HepG2 (cell line): ENCODE measurements around the gene SPTBN5. TPM values are rescaled to one million over a fixed set of nuclear protein-coding genes. Genes with fewer than 3 reads are reported as not detected.

ENCODE experiments used
- ATAC-seq: fragments of 200-7000 bp; cut with Tn5 transposase; 3 replicates; pipeline ENCODE4 v1.9.1; 2020; ENCODE audit warnings: mild to moderate bottlenecking, moderate library complexity
- BruUV-seq: library from RNA; stranded (reverse); fragments of 400-500 nt; replicated peaks from 2 replicates; lab custom pipeline; 2021; lab: Mats Ljungman, UMichigan
- CTCF ChIA-PET: fragments of 300-600 bp; formaldehyde crosslinking; extraction: SDS; loops from one replicate; lab custom pipeline; 2021; ENCODE audit warnings: low total read pairs, inconsistent platforms, low intra/inter-chr PET ratio; lab: Yijun Ruan, JAX
- POLR2A ChIA-PET: fragments of 350-600 bp; sonication (Branson Sonifier 250); formaldehyde crosslinking; loops from one replicate; lab custom pipeline; 2020; ENCODE audit warnings: antibody characterized with exemption, inconsistent platforms; lab: Yijun Ruan, JAX
- DNase-seq: peaks from one replicate; pipeline ENCODE4 v3.0.0-alpha.2; 2015; ENCODE audit warnings: low spot score
- FAIRE-seq: peaks from 3 replicates; lab custom pipeline; 2011; peaks lifted over from hg19 to GRCh38; lab: Jason Lieb, UNC
- H2AFZ ChIP-seq: one replicate; pipeline ENCODE4 v1.6.1; 2011; ENCODE audit warnings: low read length, inconsistent platforms
- H3K27ac ChIP-seq: fragments of 300-600 bp; 3 replicates; pipeline ENCODE4 v1.8.0; 2011; ENCODE audit warnings: mixed run types, mild to moderate bottlenecking, mixed read lengths, low read length, inconsistent platforms; ENCODE audit not compliant: insufficient read depth; ENCODE audit errors: extremely low read length
- H3K27me3 ChIP-seq, 2 experiments: fragments of 200-600 bp in 1 of 2; 2 replicates in 1 of 2; 3 replicates in 1 of 2; pipeline versions ENCODE4 v1.6.0 to v1.8.0; 2011; ENCODE audit warnings: low read length in 2 of 2, mild to moderate bottlenecking in 2 of 2, moderate library complexity in 2 of 2, inconsistent platforms in 1 of 2; ENCODE audit not compliant: insufficient read depth in 2 of 2, control insufficient read depth in 1 of 2
- H3K36me3 ChIP-seq, 2 experiments: fragments of 200-600 bp in 1 of 2; replicated peaks in 1 of 2; 2 replicates in 1 of 2; 3 replicates in 1 of 2; pipeline versions ENCODE4 v1.5.1 to v1.8.0; 2011; ENCODE audit warnings: low read length in 2 of 2, inconsistent platforms in 1 of 2; ENCODE audit not compliant: insufficient read depth in 2 of 2, control insufficient read depth in 1 of 2
- H3K4me1 ChIP-seq: 2 replicates; pipeline ENCODE4 v1.5.1; 2012; ENCODE audit warnings: low read length, inconsistent platforms; ENCODE audit not compliant: insufficient read depth
- H3K4me2 ChIP-seq: 2 replicates; pipeline ENCODE4 v1.6.0; 2011; ENCODE audit warnings: low read depth, low read length, inconsistent platforms
- H3K4me3 ChIP-seq, 3 experiments: fragments of 200-600 bp in 1 of 3; sonication (generic), shearing (Covaris generic) in 1 of 3; replicated peaks in 1 of 3; 2 replicates each; pipeline ENCODE4 v1.5.1; 2011 to 2016; ENCODE audit warnings: low read length in 3 of 3, inconsistent platforms in 2 of 3, low read depth in 2 of 3, mild to moderate bottlenecking in 2 of 3, control low read depth in 1 of 3, mixed read lengths in 1 of 3; ENCODE audit not compliant: insufficient read depth in 1 of 3
- H3K79me2 ChIP-seq: one replicate; pipeline ENCODE4 v1.6.1; 2011; ENCODE audit warnings: low read length, inconsistent platforms; ENCODE audit not compliant: insufficient read depth
- H3K9ac ChIP-seq: 2 replicates; pipeline ENCODE4 v1.6.0; 2011; ENCODE audit warnings: mild to moderate bottlenecking, low read depth, low read length, inconsistent platforms; ENCODE audit not compliant: insufficient read depth
- H3K9me3 ChIP-seq: 2 replicates; pipeline ENCODE4 v1.5.1; 2012; ENCODE audit warnings: mild to moderate bottlenecking, low read length
- H4K20me1 ChIP-seq: 2 replicates; pipeline ENCODE4 v1.6.0; 2011; ENCODE audit warnings: inconsistent platforms, mild to moderate bottlenecking, low read length, moderate library complexity; ENCODE audit not compliant: insufficient read depth
- MBD4 ChIP-seq: IDR thresholded peaks from 2 replicates; pipeline ENCODE4 v1.6.1; 2012; ENCODE audit warnings: low read length, inconsistent platforms, borderline replicate concordance
- SNRNP70 ChIP-seq: fragments of 200-400 bp; formaldehyde crosslinking; IDR thresholded peaks from 2 replicates; pipeline ENCODE4 v1.6.1; 2017; ENCODE audit warnings: mild to moderate bottlenecking, low read depth, low read length, moderate library complexity
- ZNF383 ChIP-seq: sonication (generic); formaldehyde crosslinking; IDR thresholded peaks from 2 replicates; pipeline ENCODE4 v1.4.0; 2020; ENCODE audit warnings: missing genetic modification reagents, mild to moderate bottlenecking, borderline replicate concordance
- ZNF558 ChIP-seq: sonication (generic); formaldehyde crosslinking; IDR thresholded peaks from 2 replicates; pipeline ENCODE4 v1.9.0; 2022; ENCODE audit warnings: mild to moderate bottlenecking, missing genetic modification reagents, borderline replicate concordance
- ZNF567 ChIP-seq: sonication (generic); formaldehyde crosslinking; IDR thresholded peaks from 2 replicates; pipeline ENCODE4 v1.8.1; 2023; ENCODE audit warnings: mild to moderate bottlenecking, missing genetic modification reagents, borderline replicate concordance
- whole genome bisulfite sequencing: methylation state at CpG from one replicate; pipeline ENCODE4 v1.1.6; 2017; ENCODE audit warnings: low lambda C conversion rate; 5-methylcytosine and 5-hydroxymethylcytosine counted together
- in situ Hi-C: cut with HindIII; loops from 2 replicates; pipeline ENCODE4 v1.10.0; 2017; ENCODE audit warnings: low pct_unique_long_range_greater_than_20kb; ENCODE audit not compliant: extremely low pct_ligation_motif_present
- intact Hi-C: fragments of 100-400 bp; cut with micrococcal nuclease; formaldehyde crosslinking; loops from one replicate; pipeline ENCODE4 v1.10.0; 2022; ENCODE audit not compliant: unreplicated experiment
- polyA plus RNA-seq, 8 experiments: library from polyadenylated mRNA; depleted of rRNA in 3 of 8; stranded (reverse) in 7 of 8; unstranded in 1 of 8; fragments of >200 nt; fragmentation: Illumina TruSeq in 4 of 8; extraction: Trizol in 4 of 8; gene quantifications; 2 replicates each; pipeline versions ENCODE4 v1.2.1 to v1.2.3, GENCODE V29; 2011 to 2016; ENCODE audit warnings: low read depth in 4 of 8, missing spikeins in 1 of 8, mixed read lengths in 1 of 8; ENCODE audit not compliant: insufficient read depth in 1 of 8
- total RNA-seq, 5 experiments: library from RNA; depleted of rRNA; stranded (reverse); fragments of >200 nt; fragmentation: Illumina TruSeq; extraction: Trizol; gene quantifications; 2 replicates each; pipeline ENCODE4 v1.2.3, GENCODE V29; 2016; ENCODE audit warnings: low read depth in 1 of 5
- TF ChIP-seq, protein P1 (sequence below): sonication (generic); formaldehyde crosslinking; IDR thresholded peaks from 2 replicates; pipeline ENCODE4 v1.9.0; 2021; ENCODE audit warnings: missing genetic modification reagents, mild to moderate bottlenecking, borderline replicate concordance

SPTBN5 gene
- total and polyA plus RNA-seq, 2 of the 13 experiments (the other 11 are each of a cell fraction or from before 2014, with no cell fraction given) = 0.01 to 0.07 TPM

DNA sequence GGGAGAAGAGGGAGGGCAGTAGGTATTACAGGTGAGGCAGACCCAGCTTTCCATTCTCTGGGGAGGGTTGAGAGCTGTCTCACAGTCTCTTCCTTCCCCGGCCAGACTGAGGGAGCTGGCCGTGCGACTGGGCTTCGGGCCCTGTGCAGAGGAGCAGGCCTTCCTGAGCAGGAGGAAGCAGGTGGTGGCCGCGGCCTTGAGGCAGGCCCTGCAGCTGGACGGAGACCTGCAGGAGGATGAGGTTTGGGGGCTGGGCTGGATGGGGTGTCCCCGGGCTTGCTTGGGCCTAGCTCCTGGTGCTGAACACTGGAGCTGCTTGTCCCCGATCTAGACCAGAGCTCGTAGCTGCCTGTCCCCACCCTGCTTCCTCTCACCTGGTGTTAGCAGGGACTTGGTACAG is 50.3 kb downstream of the SPTBN5 start:
- in situ Hi-C loops = no loop called here
- CTCF ChIA-PET = no interaction called here
- BruUV-seq = no TSS peak
- TF ChIP-seq SNRNP70 (no peak), MBD4 (no peak), ZNF383 (CRISPR knock-in tag) (no peak)
- TF ChIP-seq, all 625 proteins: peak for 0
- H4K20me1 ChIP-seq = no peaks in the 10 kb centered on the region
- ATAC-seq (no peak), FAIRE-seq (no peak), DNase-seq (no peak)
- no peak overlapping the region for H3K9ac ChIP-seq
- intact Hi-C loops = no loop called here
- no peak overlapping the region for H3K27ac ChIP-seq
- 100% methylated on average over 4 of the region's 10 CpGs for WGBS
- no peaks in the 10 kb centered on the region for H3K9me3 ChIP-seq
- no peak overlapping the region for H2AFZ ChIP-seq
- peaks cover 3 to 5% of the 10 kb centered on the region in 2 experiments; a peak in 3 of 5 replicates for H3K36me3 ChIP-seq
- no peak overlapping the region for H3K4me3 ChIP-seq
- H3K79me2 ChIP-seq = no peaks in the 10 kb centered on the region
- POLR2A ChIA-PET = no interaction called here
- H3K4me1 ChIP-seq = no peaks in the 10 kb centered on the region
- no peaks in the 10 kb centered on the region; a peak in 1 of 5 replicates for H3K27me3 ChIP-seq
- H3K4me2 ChIP-seq = no peak overlapping the region

DNA sequence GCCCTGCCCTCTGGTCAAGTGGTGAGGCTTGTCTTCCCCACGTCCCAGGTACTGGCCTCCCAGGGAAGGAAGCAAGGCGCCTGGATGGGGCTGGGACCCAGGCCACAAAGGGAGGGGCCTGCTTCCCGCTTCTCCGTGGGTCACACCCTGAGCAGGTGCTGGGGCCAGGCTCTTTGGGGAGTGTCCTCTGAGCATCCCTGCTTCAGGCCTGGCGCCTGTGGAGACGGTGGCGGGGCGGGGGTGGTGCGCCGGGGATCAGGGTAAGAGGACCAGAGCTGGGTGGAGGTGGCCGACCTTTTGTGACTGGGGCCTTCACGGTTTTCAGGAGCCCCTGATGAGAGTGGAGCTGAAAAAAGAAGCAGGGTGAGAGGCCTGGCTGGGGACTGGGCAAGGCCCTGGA is 51.6 kb downstream of the SPTBN5 start:
- no peak for DNase-seq
- in situ Hi-C loops (no loop called here), intact Hi-C loops (no loop called here)
- WGBS = 98% methylated on average over 10 of the region's 12 CpGs
- no peak overlapping the region for H3K4me3 ChIP-seq
- no peak overlapping the region for H3K4me2 ChIP-seq
- no peak for TF ChIP-seq ZNF558
- TF ChIP-seq ZNF567 (CRISPR knock-in tag) = no peak
- TF ChIP-seq, protein P1, sequence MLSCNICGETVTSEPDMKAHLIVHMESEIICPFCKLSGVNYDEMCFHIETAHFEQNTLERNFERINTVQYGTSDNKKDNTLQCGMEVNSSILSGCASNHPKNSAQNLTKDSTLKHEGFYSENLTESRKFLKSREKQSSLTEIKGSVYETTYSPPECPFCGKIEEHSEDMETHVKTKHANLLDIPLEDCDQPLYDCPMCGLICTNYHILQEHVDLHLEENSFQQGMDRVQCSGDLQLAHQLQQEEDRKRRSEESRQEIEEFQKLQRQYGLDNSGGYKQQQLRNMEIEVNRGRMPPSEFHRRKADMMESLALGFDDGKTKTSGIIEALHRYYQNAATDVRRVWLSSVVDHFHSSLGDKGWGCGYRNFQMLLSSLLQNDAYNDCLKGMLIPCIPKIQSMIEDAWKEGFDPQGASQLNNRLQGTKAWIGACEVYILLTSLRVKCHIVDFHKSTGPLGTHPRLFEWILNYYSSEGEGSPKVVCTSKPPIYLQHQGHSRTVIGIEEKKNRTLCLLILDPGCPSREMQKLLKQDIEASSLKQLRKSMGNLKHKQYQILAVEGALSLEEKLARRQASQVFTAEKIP = no peak
- ATAC-seq = no peak
- no peaks in the 10 kb centered on the region for H3K9me3 ChIP-seq
- ChIA-PET POLR2A (no interaction called here), CTCF (no interaction called here)
- no peak overlapping the region for H3K27ac ChIP-seq
- no TSS peak for BruUV-seq
- no peaks in the 10 kb centered on the region for H3K4me1 ChIP-seq
- H2AFZ ChIP-seq = no peak overlapping the region
- FAIRE-seq = no peak
- H3K9ac ChIP-seq = no peak overlapping the region
- H3K27me3 ChIP-seq = no peaks in the 10 kb centered on the region; a peak in 1 of 5 replicates
- no peaks in the 10 kb centered on the region for H3K79me2 ChIP-seq
- H4K20me1 ChIP-seq = no peaks in the 10 kb centered on the region
- H3K36me3 ChIP-seq = peaks cover 3 to 5% of the 10 kb centered on the region in 2 experiments; a peak in 3 of 5 replicates
